Caco-2 (cell line): ENCODE results near the gene APOL4. TPM values are rescaled to one million over a fixed set of nuclear protein-coding genes. Genes with fewer than 3 reads are reported as not detected.
"Not testable (repeated sequence)": the region's sequence is repeated elsewhere in the genome, so short reads cannot be mapped to it uniquely, and the experiment has no call there.

ENCODE experiments used
- Bru-seq: library from RNA; stranded (reverse); fragments of 400-500 nt; gene quantifications from one replicate; lab custom pipeline; 2021; lab: Mats Ljungman, UMichigan
- BruChase-seq, 2 experiments: library from RNA; stranded (reverse); fragments of 400-500 nt; gene quantifications; one replicate each; lab custom pipeline; 2021; lab: Mats Ljungman, UMichigan
- BruUV-seq: library from RNA; stranded (reverse); fragments of 400-500 nt; replicated peaks from 2 replicates; lab custom pipeline; 2021; lab: Mats Ljungman, UMichigan
- CTCF ChIA-PET: fragments of 300-600 bp; sonication (Branson Sonifier 250); formaldehyde crosslinking; loops from one replicate; lab custom pipeline; 2022; ENCODE audit warnings: antibody characterized with exemption; lab: Charles Lee
- POLR2A ChIA-PET: fragments of 300-600 bp; sonication (Branson Sonifier 250); formaldehyde crosslinking; loops from one replicate; lab custom pipeline; 2022; ENCODE audit warnings: antibody characterized with exemption; lab: Charles Lee
- DNase-seq, 2 experiments: peaks; one replicate each; pipeline versions ENCODE4 v3.0.0 to v3.0.0-alpha.2; 2020 to 2022
- H3K27me3 ChIP-seq: replicated peaks from 2 replicates; pipeline ENCODE4 v1.6.0; 2011; ENCODE audit warnings: low read length; ENCODE audit not compliant: control insufficient read depth, insufficient read depth
- H3K36me3 ChIP-seq: 2 replicates; pipeline ENCODE4 v1.5.1; 2011; ENCODE audit warnings: low read length; ENCODE audit not compliant: control insufficient read depth, insufficient read depth
- H3K4me1 ChIP-seq: fragments of 250-450 bp; sonication (Bioruptor Pico); 2 replicates; pipeline ENCODE4 v1.5.1; 2020; ENCODE audit warnings: mild to moderate bottlenecking
- H3K4me3 ChIP-seq: 2 replicates; pipeline ENCODE4 v1.5.1; 2011; ENCODE audit warnings: low read depth, mild to moderate bottlenecking, control low read depth, low read length
- H3K9me3 ChIP-seq: fragments of 250-450 bp; sonication (Bioruptor Pico); 2 replicates; pipeline ENCODE4 v1.5.1; 2020; ENCODE audit warnings: mild to moderate bottlenecking, moderate library complexity
- H3K27ac Mint-ChIP-seq: one replicate; pipeline ENCODE4 v1.8.0; 2022; ENCODE audit warnings: mixed read lengths; ENCODE audit not compliant: unreplicated experiment
- H3K27me3 Mint-ChIP-seq: one replicate; pipeline ENCODE4 v1.8.0; 2022; ENCODE audit warnings: mixed read lengths; ENCODE audit not compliant: insufficient read depth, unreplicated experiment
- H3K36me3 Mint-ChIP-seq: one replicate; pipeline ENCODE4 v1.8.0; 2022; ENCODE audit warnings: mild to moderate bottlenecking, mixed read lengths; ENCODE audit not compliant: insufficient read depth, unreplicated experiment
- H3K4me1 Mint-ChIP-seq: one replicate; pipeline ENCODE4 v1.8.0; 2022; ENCODE audit warnings: low read depth, mixed read lengths; ENCODE audit not compliant: unreplicated experiment
- H3K4me3 Mint-ChIP-seq: one replicate; pipeline ENCODE4 v1.8.0; 2022; ENCODE audit warnings: mild to moderate bottlenecking, moderate library complexity, mixed read lengths; ENCODE audit not compliant: unreplicated experiment
- H3K9me3 Mint-ChIP-seq: one replicate; pipeline ENCODE4 v1.8.0; 2022; ENCODE audit warnings: mixed read lengths; ENCODE audit not compliant: unreplicated experiment
- CTCF ChIP-seq, 2 experiments: fragments of 200-600 bp in 1 of 2; IDR thresholded peaks; 1 replicate in 1 of 2; 2 replicates in 1 of 2; pipeline versions ENCODE4 v1.5.1 to v1.8.0; 2011 to 2022; ENCODE audit warnings: antibody characterized with exemption in 1 of 2, control low read depth in 1 of 2, inconsistent platforms in 1 of 2, low read depth in 1 of 2, low read length in 1 of 2, mild to moderate bottlenecking in 1 of 2, moderate library complexity in 1 of 2; ENCODE audit not compliant: insufficient read depth in 1 of 2, severe bottlenecking in 1 of 2, unreplicated experiment in 1 of 2
- intact Hi-C: fragments of 100-400 bp; cut with micrococcal nuclease; formaldehyde crosslinking; loops from one replicate; pipeline ENCODE4 v1.10.0; 2022; ENCODE audit not compliant: unreplicated experiment
- long read RNA-seq: library from polyadenylated mRNA; stranded (forward); transcript quantifications from one replicate; pipeline ENCODE4 v2.0.0, GENCODE V29; 2022
- total RNA-seq: library from RNA; stranded (reverse); gene quantifications from 2 replicates; pipeline ENCODE4 v1.2.3, GENCODE V29; 2022

Gene APOL4, protein sequence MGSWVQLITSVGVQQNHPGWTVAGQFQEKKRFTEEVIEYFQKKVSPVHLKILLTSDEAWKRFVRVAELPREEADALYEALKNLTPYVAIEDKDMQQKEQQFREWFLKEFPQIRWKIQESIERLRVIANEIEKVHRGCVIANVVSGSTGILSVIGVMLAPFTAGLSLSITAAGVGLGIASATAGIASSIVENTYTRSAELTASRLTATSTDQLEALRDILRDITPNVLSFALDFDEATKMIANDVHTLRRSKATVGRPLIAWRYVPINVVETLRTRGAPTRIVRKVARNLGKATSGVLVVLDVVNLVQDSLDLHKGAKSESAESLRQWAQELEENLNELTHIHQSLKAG
- total RNA-seq: not detected in 2 replicates
- Bru-seq, nascent RNA: percentile 8 among the genes with signal in this experiment
- BruChase-seq, experiment 1, labeled RNA remaining after a 2-hour chase: percentile 5 among the genes with signal in this experiment
- percentile 13 among the genes with signal in this experiment for BruChase-seq, experiment 2, labeled RNA remaining after a 6-hour chase
- long read RNA-seq: 0 reads

DNA sequence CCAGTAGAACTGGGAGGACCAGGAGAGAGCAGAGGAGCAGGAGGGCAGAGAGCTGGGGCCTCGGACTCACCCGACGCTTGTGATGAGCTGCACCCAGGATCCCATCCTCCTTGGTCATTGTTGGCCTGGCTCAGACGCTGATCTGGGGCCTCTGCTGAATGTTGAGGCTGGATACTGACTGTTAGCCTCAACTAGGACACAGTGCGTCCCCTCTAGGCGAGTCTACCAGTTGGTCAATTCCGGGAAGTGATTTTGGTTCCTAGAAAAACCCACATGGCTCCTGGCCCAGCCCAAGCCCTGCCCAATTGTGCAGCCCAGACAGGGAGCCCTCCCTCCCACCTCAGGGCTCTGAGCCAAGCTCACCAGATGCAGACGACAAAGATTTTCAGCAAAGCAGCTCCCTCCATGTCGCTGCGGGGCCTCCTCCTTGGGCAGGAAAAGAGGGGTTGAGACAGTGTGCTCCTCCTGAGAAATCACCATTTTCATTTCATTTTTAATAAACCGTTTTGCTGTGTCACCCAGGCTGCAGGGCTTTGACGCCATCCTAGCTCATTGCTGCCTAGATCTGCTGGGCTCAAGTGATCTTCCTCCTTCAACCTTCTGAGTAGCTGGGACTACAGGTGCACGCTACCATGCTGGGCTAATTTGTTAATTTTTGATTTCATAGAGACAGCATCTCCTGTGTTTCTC lies at the start of gene APOL4:
TSS of gene APOL4 (minus strand) at position 180 of the 690 bp plus-strand sequence. CDS start at position 105, 75 bp downstream.
- no TSS peak for BruUV-seq
- Histone ChIP-seq H3K9me3 (no peaks in the 10 kb centered on the region), H3K36me3 (no peaks in the 10 kb centered on the region), H3K27me3 (no peaks in the 10 kb centered on the region), H3K4me1 (no peaks in the 10 kb centered on the region), H3K4me3 (no peak within 1 kb of the TSS)
- intact Hi-C loops: no loop called here
- CTCF ChIA-PET: no interaction called here
- peaks cover 16% of the 10 kb centered on the region for H3K4me1 Mint-ChIP-seq
- POLR2A ChIA-PET: no interaction called here
- no peaks in the 10 kb centered on the region for H3K36me3 Mint-ChIP-seq
- H3K9me3 Mint-ChIP-seq: no peaks in the 10 kb centered on the region
- H3K27me3 Mint-ChIP-seq: peaks cover 3% of the 10 kb centered on the region
- no peak for TF ChIP-seq CTCF (IDR thresholded peaks at IDR 0.05; ENCODE audit: insufficient read depth in 1 of 2, low read depth in 1 of 2, low read length in 1 of 2, severe bottlenecking in 1 of 2, unreplicated experiment in 1 of 2)
- no peak for DNase-seq
- no peak within 1 kb of the TSS for H3K27ac Mint-ChIP-seq
- H3K4me3 Mint-ChIP-seq: no peak within 1 kb of the TSS

DNA sequence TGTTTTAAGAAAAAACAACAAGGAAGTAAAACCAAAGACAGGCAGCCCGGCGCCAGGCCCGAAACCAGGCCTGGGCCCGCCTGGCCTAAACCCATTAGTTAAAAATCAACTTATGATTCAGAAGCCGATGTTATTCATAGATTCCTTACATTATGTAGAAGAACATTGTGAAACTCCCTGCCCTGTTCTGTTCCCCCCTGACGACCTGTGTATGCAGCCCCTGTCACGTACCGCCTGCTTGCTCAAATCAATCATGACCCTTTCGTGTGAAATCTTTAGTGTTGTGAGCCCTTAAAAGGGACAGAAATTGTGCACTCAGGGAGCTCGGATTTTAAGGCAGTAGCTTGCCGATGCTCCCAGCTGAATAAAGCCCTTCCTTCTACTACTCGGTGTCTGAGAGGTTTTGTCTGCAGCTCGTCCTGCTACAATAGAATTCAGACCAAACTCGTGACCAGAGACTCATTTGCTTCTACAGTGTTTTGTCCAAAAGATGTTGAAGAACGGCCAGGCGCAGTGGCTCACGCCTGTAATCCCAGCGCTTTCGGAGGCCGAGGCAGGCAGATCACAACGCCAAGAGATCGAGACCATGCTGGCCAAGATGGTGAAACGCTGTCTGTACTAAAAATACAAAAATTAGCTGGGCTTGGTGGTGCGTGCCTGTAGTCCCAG lies 48.8 kb upstream of the APOL4 start:
- H3K27me3 Mint-ChIP-seq, DNase-seq, intact Hi-C loops, H3K9me3 Mint-ChIP-seq, POLR2A ChIA-PET, H3K4me3 ChIP-seq, BruUV-seq, H3K36me3 Mint-ChIP-seq, H3K4me1 Mint-ChIP-seq, H3K36me3 ChIP-seq, H3K27me3 ChIP-seq, H3K27ac Mint-ChIP-seq, H3K9me3 ChIP-seq, H3K4me3 Mint-ChIP-seq, H3K4me1 ChIP-seq: not testable (repeated sequence)
- CTCF ChIA-PET: interaction anchor here (0.7 to 2.1 kb wide), 3 partner anchors 11 to 87 kb away, joined by 4 to 5 read pairs (median 4); partner anchors contain the start of gene APOL2

DNA sequence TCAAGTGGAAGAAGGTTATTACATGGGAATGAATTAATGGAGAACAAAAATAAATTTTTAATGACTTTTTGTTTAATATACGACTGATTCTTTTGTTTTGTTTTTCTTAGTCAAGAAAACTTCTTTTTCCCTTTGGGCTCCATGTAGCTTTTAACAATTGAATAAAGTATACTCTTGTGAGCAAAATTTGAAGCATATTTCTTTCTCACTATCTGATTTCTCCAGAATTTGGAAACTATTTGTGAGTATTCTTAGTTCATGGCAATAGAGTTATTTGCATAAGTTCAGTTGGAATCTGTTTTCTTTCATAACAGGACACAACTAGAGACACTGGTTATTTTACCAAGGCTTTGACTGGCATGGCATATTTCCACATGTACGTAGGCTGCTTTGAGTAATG lies 47.6 kb upstream of the APOL4 start:
- H3K36me3 ChIP-seq: no peaks in the 10 kb centered on the region
- H3K9me3 ChIP-seq: no peaks in the 10 kb centered on the region
- CTCF ChIA-PET: no interaction called here
- DNase-seq: no peak
- Mint-ChIP-seq H3K27me3 (no peaks in the 10 kb centered on the region), H3K4me1 (no peaks in the 10 kb centered on the region), H3K36me3 (no peaks in the 10 kb centered on the region), H3K27ac (no peak overlapping the region), H3K4me3 (no peak overlapping the region), H3K9me3 (no peaks in the 10 kb centered on the region)
- no TSS peak for BruUV-seq
- no peak for TF ChIP-seq CTCF (IDR thresholded peaks at IDR 0.05; ENCODE audit: insufficient read depth in 1 of 2, low read depth in 1 of 2, low read length in 1 of 2, severe bottlenecking in 1 of 2, unreplicated experiment in 1 of 2)
- H3K4me3 ChIP-seq: no peak overlapping the region
- intact Hi-C loops: no loop called here
- H3K27me3 ChIP-seq: no peaks in the 10 kb centered on the region
- POLR2A ChIA-PET: no interaction called here
- no peaks in the 10 kb centered on the region for H3K4me1 ChIP-seq
